H9 (cell line): ENCODE data around the gene PARD3. TPM values are rescaled to one million over a fixed set of nuclear protein-coding genes. Genes with fewer than 3 reads are reported as not detected.

Experiments used
- DNase-seq: peaks from one replicate; pipeline ENCODE4 v3.0.0-alpha.2; 2017
- H2AFZ ChIP-seq: one replicate; pipeline ENCODE4 v1.6.1; 2013; ENCODE audit warnings: mild to moderate bottlenecking, low read length, control low read depth, moderate library complexity
- H2AK5ac ChIP-seq: 2 replicates; pipeline ENCODE4 v1.6.1; 2013; ENCODE audit warnings: low read length, control low read depth, mixed read lengths; ENCODE audit not compliant: insufficient read length
- H2BK120ac ChIP-seq: one replicate; pipeline ENCODE4 v1.6.1; 2013; ENCODE audit warnings: low read depth, mild to moderate bottlenecking, low read length, control low read depth, inconsistent platforms; ENCODE audit not compliant: poor library complexity, severe bottlenecking
- H2BK12ac ChIP-seq: 2 replicates; pipeline ENCODE4 v1.6.1; 2013; ENCODE audit warnings: low read length, control low read depth, mixed read lengths, low read depth; ENCODE audit not compliant: insufficient read length
- H2BK15ac ChIP-seq: 2 replicates; pipeline ENCODE4 v1.6.1; 2013; ENCODE audit warnings: low read depth, low read length, control low read depth
- H2BK20ac ChIP-seq: one replicate; pipeline ENCODE4 v1.6.1; 2013; ENCODE audit warnings: low read depth, mild to moderate bottlenecking, low read length, control low read depth, inconsistent platforms; ENCODE audit not compliant: poor library complexity, severe bottlenecking
- H2BK5ac ChIP-seq: 2 replicates; pipeline ENCODE4 v1.6.1; 2013; ENCODE audit warnings: low read length, control low read depth, mixed read lengths; ENCODE audit not compliant: insufficient read length
- H3K14ac ChIP-seq: 2 replicates; pipeline ENCODE4 v1.6.1; 2013; ENCODE audit warnings: low read length, control low read depth; ENCODE audit not compliant: insufficient read depth
- H3K18ac ChIP-seq: 2 replicates; pipeline ENCODE4 v1.6.1; 2013; ENCODE audit warnings: low read depth, mild to moderate bottlenecking, mixed read lengths, low read length, control low read depth; ENCODE audit not compliant: insufficient read length
- H3K23ac ChIP-seq: 2 replicates; pipeline ENCODE4 v1.6.1; 2013; ENCODE audit warnings: low read length, control low read depth, mixed read lengths, low read depth; ENCODE audit not compliant: insufficient read length
- H3K23me2 ChIP-seq: 2 replicates; pipeline ENCODE4 v1.6.1; 2013; ENCODE audit warnings: low read depth, mild to moderate bottlenecking, mixed read lengths, low read length, control low read depth; ENCODE audit not compliant: insufficient read length, poor library complexity, severe bottlenecking
- H3K27ac ChIP-seq: 2 replicates; pipeline ENCODE4 v1.5.1; 2013; ENCODE audit warnings: low read length, control low read depth, mixed read lengths, low read depth; ENCODE audit not compliant: insufficient read length
- H3K27me3 ChIP-seq: 2 replicates; pipeline ENCODE4 v1.6.1; 2013; ENCODE audit warnings: low read length, control low read depth, inconsistent platforms; ENCODE audit not compliant: insufficient read depth
- H3K4ac ChIP-seq: 2 replicates; pipeline ENCODE4 v1.6.1; 2013; ENCODE audit warnings: low read depth, mild to moderate bottlenecking, control low read depth, inconsistent platforms, low read length, moderate library complexity
- H3K4me1 ChIP-seq: 2 replicates; pipeline ENCODE4 v1.6.1; 2013; ENCODE audit warnings: low read length, control low read depth, inconsistent platforms; ENCODE audit not compliant: insufficient read depth
- H3K4me2 ChIP-seq: 2 replicates; pipeline ENCODE4 v1.6.1; 2013; ENCODE audit warnings: low read length, control low read depth, mixed read lengths; ENCODE audit not compliant: insufficient read length, insufficient read depth
- H3K56ac ChIP-seq: 2 replicates; pipeline ENCODE4 v1.6.1; 2013; ENCODE audit warnings: low read depth, mild to moderate bottlenecking, mixed read lengths, low read length, control low read depth; ENCODE audit not compliant: insufficient read length
- H3K79me1 ChIP-seq: 2 replicates; pipeline ENCODE4 v1.6.1; 2013; ENCODE audit warnings: low read depth, mild to moderate bottlenecking, moderate library complexity, low read length, control low read depth, inconsistent platforms; ENCODE audit not compliant: insufficient read depth, poor library complexity, severe bottlenecking
- H3K79me2 ChIP-seq: 2 replicates; pipeline ENCODE4 v1.6.1; 2013; ENCODE audit warnings: low read length, control low read depth, inconsistent platforms; ENCODE audit not compliant: insufficient read depth
- H3K9ac ChIP-seq: 2 replicates; pipeline ENCODE4 v1.6.1; 2013; ENCODE audit warnings: low read length, control low read depth, mixed read lengths; ENCODE audit not compliant: insufficient read length; ENCODE audit errors: extremely low read depth
- H3K9me3 ChIP-seq: one replicate; pipeline ENCODE4 v1.6.1; 2013; ENCODE audit warnings: low read depth, low read length, inconsistent platforms; ENCODE audit not compliant: control insufficient read depth
- H3T11ph ChIP-seq: one replicate; pipeline ENCODE4 v1.6.1; 2013; ENCODE audit warnings: mild to moderate bottlenecking, low read length, control low read depth, inconsistent platforms
- H4K20me1 ChIP-seq: one replicate; pipeline ENCODE4 v1.6.1; 2013; ENCODE audit not compliant: control insufficient read depth, insufficient read length, insufficient read depth
- H4K5ac ChIP-seq: 2 replicates; pipeline ENCODE4 v1.6.1; 2013; ENCODE audit warnings: low read depth, mild to moderate bottlenecking, mixed read lengths, low read length, control low read depth; ENCODE audit not compliant: insufficient read length
- H4K8ac ChIP-seq: replicated peaks from 2 replicates; pipeline ENCODE4 v1.6.1; 2013; ENCODE audit warnings: low read length, control low read depth, mixed read lengths, low read depth; ENCODE audit not compliant: insufficient read length
- H4K91ac ChIP-seq: 2 replicates; pipeline ENCODE4 v1.6.1; 2013; ENCODE audit warnings: low read depth, mild to moderate bottlenecking, moderate library complexity, mixed read lengths, low read length, control low read depth; ENCODE audit not compliant: insufficient read length
- H3K27ac Mint-ChIP-seq, 3 experiments: 2 replicates in 2 of 3; 3 replicates in 1 of 3; pipeline ENCODE4 v1.8.0; 2020 to 2021; ENCODE audit warnings: mixed read lengths in 3 of 3, mild to moderate bottlenecking in 1 of 3, moderate library complexity in 1 of 3
- H3K27me3 Mint-ChIP-seq: 2 replicates; pipeline ENCODE4 v1.8.0; 2021; ENCODE audit warnings: low read depth, mild to moderate bottlenecking, moderate library complexity, mixed read lengths
- H3K36me3 Mint-ChIP-seq, 3 experiments: 2 replicates in 2 of 3; 3 replicates in 1 of 3; pipeline ENCODE4 v1.8.0; 2020 to 2021; ENCODE audit warnings: low read depth in 3 of 3, mixed read lengths in 3 of 3; ENCODE audit not compliant: insufficient read depth in 1 of 3
- H3K4me1 Mint-ChIP-seq, 2 experiments: 2 replicates each; pipeline ENCODE4 v1.8.0; 2020; ENCODE audit warnings: mixed read lengths in 2 of 2
- H3K4me3 Mint-ChIP-seq, 2 experiments: 2 replicates in 1 of 2; 3 replicates in 1 of 2; pipeline ENCODE4 v1.8.0; 2020 to 2021; ENCODE audit warnings: mild to moderate bottlenecking in 2 of 2, mixed read lengths in 2 of 2, moderate library complexity in 1 of 2
- H3K9me3 Mint-ChIP-seq, 2 experiments: 2 replicates in 1 of 2; 3 replicates in 1 of 2; pipeline ENCODE4 v1.8.0; 2020; ENCODE audit warnings: mild to moderate bottlenecking in 2 of 2, mixed read lengths in 2 of 2, moderate library complexity in 1 of 2
- WGBS: extraction: QIAGEN DNeasy Blood & Tissue Kit; methylation state at CpG from one replicate; pipeline ENCODE4 v1.1.7; 2013; ENCODE audit warnings: missing lambda C conversion rate, low lambda C conversion rate, mixed read lengths; ENCODE audit not compliant: insufficient read length; ENCODE audit errors: extremely low coverage; 5-methylcytosine and 5-hydroxymethylcytosine counted together
- total RNA-seq: library from RNA; stranded (reverse); gene quantifications from 2 replicates; pipeline ENCODE4 v1.2.1, GENCODE V29; 2021
- TF ChIP-seq, protein P1 (sequence below): fragments of 200-600 bp; sonication (generic); conservative IDR thresholded peaks from 3 replicates; pipeline ENCODE4 v1.8.0; 2021; ENCODE audit warnings: antibody characterized with exemption, mild to moderate bottlenecking

PARD3 gene
- total RNA-seq, 1 experiment from 2014 or later: 44.7 TPM

DNA sequence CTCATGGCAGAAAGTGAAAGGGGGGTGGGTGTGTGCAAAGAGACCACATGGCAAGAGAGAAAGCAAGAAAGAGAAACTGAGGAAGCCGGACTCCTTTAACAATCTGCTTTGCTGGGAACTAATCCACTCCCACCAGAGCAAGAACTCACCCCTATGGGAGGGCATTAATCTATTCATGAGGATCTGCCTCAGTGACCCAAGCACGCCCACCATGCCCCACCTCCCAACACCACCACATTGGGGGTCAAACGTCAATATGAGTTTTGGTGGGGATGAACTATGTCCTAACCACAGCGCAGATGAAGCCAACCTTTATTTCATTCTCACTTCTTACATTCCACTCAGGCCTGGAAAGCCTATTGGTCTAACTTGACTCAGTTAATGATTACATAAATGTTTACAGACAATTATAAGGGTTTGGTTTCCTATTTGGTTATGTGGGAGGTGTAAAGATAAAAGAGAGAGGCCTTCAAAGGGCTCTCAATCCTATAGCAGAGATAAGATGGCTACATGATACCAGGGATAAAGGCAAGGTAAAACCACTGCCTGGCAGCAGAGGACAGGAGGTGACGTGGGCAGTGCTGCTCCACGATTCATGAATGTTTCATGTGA lies 601.8 kb downstream of the PARD3 start:
- Histone ChIP-seq H3K4me1 (no peaks in the 10 kb centered on the region), H3T11ph (no peak overlapping the region), H3K14ac (no peak overlapping the region), H2AFZ (no peak overlapping the region), H3K27me3 (no peaks in the 10 kb centered on the region), H3K56ac (no peak overlapping the region), H2BK15ac (no peak overlapping the region), H3K79me1 (no peaks in the 10 kb centered on the region), H3K79me2 (no peaks in the 10 kb centered on the region), H4K91ac (no peak overlapping the region), H2AK5ac (no peak overlapping the region), H3K23ac (no peak overlapping the region), H3K4me2 (no peak overlapping the region), H2BK120ac (no peak overlapping the region), H3K4ac (no peak overlapping the region), H4K20me1 (no peaks in the 10 kb centered on the region), H2BK5ac (no peak overlapping the region), H2BK20ac (no peak overlapping the region), H3K9me3 (no peaks in the 10 kb centered on the region), H3K9ac (no peak overlapping the region), H4K5ac (no peak overlapping the region), H3K23me2 (no peaks in the 10 kb centered on the region), H3K18ac (no peak overlapping the region), H2BK12ac (no peak overlapping the region), H3K27ac (no peak overlapping the region), H4K8ac (no peak overlapping the region)
- no peak for DNase-seq
- peaks cover 0 to 2% of the 10 kb centered on the region in 2 experiments; a peak in 2 of 4 replicates for H3K4me1 Mint-ChIP-seq
- TF ChIP-seq, protein P1, sequence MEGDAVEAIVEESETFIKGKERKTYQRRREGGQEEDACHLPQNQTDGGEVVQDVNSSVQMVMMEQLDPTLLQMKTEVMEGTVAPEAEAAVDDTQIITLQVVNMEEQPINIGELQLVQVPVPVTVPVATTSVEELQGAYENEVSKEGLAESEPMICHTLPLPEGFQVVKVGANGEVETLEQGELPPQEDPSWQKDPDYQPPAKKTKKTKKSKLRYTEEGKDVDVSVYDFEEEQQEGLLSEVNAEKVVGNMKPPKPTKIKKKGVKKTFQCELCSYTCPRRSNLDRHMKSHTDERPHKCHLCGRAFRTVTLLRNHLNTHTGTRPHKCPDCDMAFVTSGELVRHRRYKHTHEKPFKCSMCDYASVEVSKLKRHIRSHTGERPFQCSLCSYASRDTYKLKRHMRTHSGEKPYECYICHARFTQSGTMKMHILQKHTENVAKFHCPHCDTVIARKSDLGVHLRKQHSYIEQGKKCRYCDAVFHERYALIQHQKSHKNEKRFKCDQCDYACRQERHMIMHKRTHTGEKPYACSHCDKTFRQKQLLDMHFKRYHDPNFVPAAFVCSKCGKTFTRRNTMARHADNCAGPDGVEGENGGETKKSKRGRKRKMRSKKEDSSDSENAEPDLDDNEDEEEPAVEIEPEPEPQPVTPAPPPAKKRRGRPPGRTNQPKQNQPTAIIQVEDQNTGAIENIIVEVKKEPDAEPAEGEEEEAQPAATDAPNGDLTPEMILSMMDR: no peak
- no peaks in the 10 kb centered on the region for H3K9me3 Mint-ChIP-seq
- H3K27me3 Mint-ChIP-seq: no peaks in the 10 kb centered on the region
- H3K27ac Mint-ChIP-seq: no peak overlapping the region; a peak in 1 of 7 replicates
- no peak overlapping the region for H3K4me3 Mint-ChIP-seq
- WGBS: no CpG with 5 or more reads among the region's 6 CpGs
- no peaks in the 10 kb centered on the region; a peak in 1 of 7 replicates for H3K36me3 Mint-ChIP-seq
